Measurements from ENCODE around the gene STRIP2. TPM values are rescaled to one million over a fixed set of nuclear protein-coding genes. Genes with fewer than 3 reads are reported as not detected.
"Not testable (repeated sequence)": the region's sequence is repeated elsewhere in the genome, so short reads cannot be mapped to it uniquely, and the experiment has no call there.

STRIP2 gene
- total RNA-seq, 1 donor, result 0.42 TPM

DNA sequence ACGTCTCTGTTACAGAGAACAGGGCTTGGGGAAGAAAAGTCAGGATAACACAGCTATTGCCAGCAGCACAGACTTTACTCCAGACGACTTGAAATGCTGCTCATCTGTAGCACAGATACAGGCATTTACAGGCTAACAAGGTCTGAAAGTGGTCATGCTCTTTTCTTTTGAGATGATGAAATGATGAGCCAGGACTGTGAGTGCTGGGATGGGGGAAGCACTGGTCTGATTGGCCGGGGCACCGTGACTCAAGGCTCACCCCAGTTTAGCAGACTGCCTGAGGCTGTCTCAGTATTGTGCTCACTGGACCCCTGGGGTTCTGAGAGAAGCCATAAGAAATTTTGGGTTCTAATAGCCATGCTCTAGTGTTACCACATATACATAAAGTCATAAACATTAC lies 80.5 kb downstream of the STRIP2 start:
- H3K27me3 ChIP-seq (ENCODE audit: insufficient read depth, low read length), result no peaks in the 10 kb centered on the region
- H3K4me3 ChIP-seq (ENCODE audit: low read length), result no peak overlapping the region
- H3K9me3 ChIP-seq (ENCODE audit: low read depth, low read length), result no peaks in the 10 kb centered on the region
- no peaks in the 10 kb centered on the region for H3K4me1 ChIP-seq (ENCODE audit: insufficient read depth, low read length)

DNA sequence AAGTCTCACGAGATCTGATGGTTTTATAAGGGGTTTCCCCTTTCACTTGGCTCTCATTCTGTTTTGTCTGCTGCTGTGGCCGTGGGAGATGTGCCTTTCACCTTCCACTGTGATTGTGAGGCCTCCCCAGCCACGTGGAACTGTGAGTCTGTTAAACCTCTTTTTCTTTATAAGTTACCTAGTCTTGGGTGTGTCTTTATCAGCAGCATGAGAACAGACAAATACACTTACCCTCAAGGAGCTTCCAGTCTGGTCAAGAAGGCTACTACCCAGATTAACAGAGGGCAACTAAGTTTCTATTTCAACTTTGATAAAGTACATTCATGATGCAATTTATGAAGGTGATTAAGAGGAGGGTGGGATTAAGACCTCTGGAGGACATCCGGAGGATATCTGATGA lies 81.1 kb downstream of the STRIP2 start:
- H3K9me3 ChIP-seq (ENCODE audit: low read depth, low read length), result no peaks in the 10 kb centered on the region
- H3K4me1 ChIP-seq (ENCODE audit: insufficient read depth, low read length), result no peaks in the 10 kb centered on the region
- no peaks in the 10 kb centered on the region for H3K27me3 ChIP-seq (ENCODE audit: insufficient read depth, low read length)
- H3K4me3 ChIP-seq (ENCODE audit: low read length), result no peak overlapping the region

DNA sequence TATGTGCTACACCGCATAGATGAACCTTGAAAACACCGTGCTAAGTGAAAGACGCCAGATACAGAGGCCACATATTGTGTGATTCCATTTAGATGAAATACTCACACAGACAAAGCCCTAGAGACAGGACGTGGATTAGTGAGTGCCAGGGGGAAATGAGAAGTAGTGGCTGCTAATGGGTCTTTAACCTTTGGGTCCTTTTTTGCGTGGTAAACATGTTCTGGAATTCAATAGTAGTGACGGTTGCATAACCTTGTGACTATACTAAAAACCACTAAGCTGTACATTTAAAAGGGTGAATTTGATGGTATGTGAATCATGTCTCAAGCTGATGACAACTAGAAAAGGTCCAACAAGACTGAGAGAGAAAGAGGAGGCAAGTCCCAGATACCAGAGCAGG lies 83.7 kb downstream of the STRIP2 start:
- Histone ChIP-seq H3K4me3 (ENCODE audit: low read length) (no peak overlapping the region), H3K9me3 (ENCODE audit: low read depth, low read length) (no peaks in the 10 kb centered on the region), H3K27me3 (ENCODE audit: insufficient read depth, low read length) (no peaks in the 10 kb centered on the region), H3K4me1 (ENCODE audit: insufficient read depth, low read length) (no peaks in the 10 kb centered on the region)

DNA sequence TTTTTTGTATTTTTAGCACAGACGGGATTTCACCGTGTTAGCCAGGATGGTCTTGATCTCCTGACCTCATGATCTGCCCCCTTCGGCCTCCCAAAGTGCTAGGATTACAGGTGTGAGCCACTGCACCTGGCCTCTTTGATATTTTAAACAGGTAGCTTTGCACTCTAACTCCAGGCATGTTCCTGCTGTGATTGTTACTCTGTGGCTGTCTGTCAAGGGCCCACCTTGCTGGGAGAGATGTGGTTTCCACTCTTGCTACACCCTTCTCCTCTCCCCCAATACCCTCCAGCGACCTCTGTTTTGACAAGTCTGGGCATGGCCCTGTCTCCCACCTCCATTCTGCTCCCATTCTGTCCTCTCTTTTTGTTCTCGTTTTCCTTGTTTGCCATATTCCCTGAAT lies 85.2 kb downstream of the STRIP2 start:
- no peaks in the 10 kb centered on the region for H3K27me3 ChIP-seq (ENCODE audit: insufficient read depth, low read length)
- peaks cover 2% of the 10 kb centered on the region for H3K4me1 ChIP-seq (ENCODE audit: insufficient read depth, low read length)
- no peak overlapping the region for H3K4me3 ChIP-seq (ENCODE audit: low read length)
- H3K9me3 ChIP-seq (ENCODE audit: low read depth, low read length), result no peaks in the 10 kb centered on the region

DNA sequence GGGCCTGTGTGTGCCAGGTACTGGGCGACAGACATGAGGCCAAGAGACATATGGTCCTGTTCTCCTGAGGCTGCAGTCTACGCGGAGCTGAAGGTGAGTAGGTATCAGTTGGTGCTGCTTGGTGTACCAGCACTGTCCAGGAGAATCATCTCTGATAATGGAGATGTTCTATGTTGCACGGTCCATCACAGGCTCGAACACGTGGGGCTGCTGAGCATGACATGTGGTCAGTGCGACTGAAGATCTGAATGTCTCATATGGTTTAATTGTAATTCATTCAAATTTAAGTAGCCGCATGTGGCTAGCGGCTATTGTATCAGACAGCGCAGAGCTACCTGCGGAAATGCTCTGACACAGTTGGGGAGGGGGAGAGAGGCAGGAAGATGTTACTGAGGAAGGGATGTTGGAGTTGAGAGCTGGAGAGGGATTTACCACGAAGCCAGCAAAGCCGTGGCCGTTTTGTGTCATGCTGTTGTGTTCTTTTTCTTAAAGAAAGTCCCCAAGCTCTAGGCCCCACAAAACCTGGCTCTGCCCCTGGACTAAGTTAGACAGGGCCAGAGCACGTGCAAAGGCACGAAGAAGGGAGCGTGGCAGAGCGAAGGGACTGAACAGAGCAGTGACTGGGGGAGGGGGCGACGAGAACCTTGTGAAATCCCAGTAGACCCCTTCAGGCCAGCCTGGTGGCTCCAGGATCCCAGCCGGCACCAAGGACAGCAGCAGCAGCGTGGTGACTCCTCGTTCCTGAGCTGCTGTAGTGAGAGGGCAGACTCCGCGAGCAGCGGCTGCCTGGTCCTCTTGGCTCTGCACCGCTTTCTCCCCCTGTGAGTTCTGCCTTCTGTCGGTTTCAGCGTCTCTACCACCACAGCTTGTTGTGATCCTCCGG lies 88.1 kb downstream of the STRIP2 start:
- H3K27me3 ChIP-seq (ENCODE audit: insufficient read depth, low read length), result no peaks in the 10 kb centered on the region
- no peaks in the 10 kb centered on the region for H3K9me3 ChIP-seq (ENCODE audit: low read depth, low read length)
- H3K4me3 ChIP-seq (ENCODE audit: low read length), result no peak overlapping the region
- peaks cover 13% of the 10 kb centered on the region for H3K4me1 ChIP-seq (ENCODE audit: insufficient read depth, low read length)

DNA sequence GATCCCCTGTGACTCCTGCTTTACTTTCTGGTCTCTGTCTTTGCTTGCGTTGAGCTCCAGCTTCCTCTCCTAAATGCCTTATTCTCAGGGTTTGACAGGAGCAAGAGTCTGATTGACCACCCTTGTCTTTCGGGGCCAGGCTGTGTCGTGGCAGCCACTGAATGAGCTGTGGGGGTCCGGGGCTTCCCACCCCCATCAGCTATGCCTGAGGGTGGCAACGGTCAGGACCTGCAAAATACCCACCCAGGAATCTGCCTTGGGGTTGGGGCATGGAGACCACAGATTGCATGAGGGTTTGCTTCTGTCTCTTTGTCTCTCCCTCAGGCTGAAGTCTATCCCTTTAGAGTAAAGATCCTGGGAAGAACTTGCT lies 88.7 kb downstream of the STRIP2 start:
- no peaks in the 10 kb centered on the region for H3K9me3 ChIP-seq (ENCODE audit: low read depth, low read length)

DNA sequence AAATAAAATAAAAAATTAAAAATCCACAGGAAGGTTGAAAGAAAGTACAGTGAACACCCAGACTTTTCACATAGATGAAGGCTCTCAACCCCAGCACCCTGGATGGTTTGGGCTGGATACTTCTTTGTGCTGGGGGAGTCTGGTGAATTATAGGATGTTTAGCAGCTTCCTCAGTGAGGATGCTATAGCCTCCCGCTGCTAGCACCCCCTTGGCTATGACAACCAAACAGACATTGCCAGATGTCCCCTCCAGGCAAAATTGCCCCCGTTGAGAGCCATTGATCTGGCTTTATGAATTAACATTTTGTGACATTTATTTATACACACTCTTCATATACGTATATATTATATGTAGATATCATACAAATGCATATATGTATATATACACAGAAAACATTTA lies 89.7 kb downstream of the STRIP2 start:
- H3K9me3 ChIP-seq (ENCODE audit: low read depth, low read length), result no peaks in the 10 kb centered on the region
- H3K4me1 ChIP-seq (ENCODE audit: insufficient read depth, low read length), result peaks cover 13% of the 10 kb centered on the region
- no peaks in the 10 kb centered on the region for H3K27me3 ChIP-seq (ENCODE audit: insufficient read depth, low read length)
- no peak overlapping the region for H3K4me3 ChIP-seq (ENCODE audit: low read length)

More for the DNA sequence above, 88.7 kb downstream of the STRIP2 start:
- H3K4me1 ChIP-seq (ENCODE audit: insufficient read depth, low read length), result peaks cover 13% of the 10 kb centered on the region
- H3K4me3 ChIP-seq (ENCODE audit: low read length), result no peak overlapping the region
- H3K27me3 ChIP-seq (ENCODE audit: insufficient read depth, low read length), result no peaks in the 10 kb centered on the region

DNA sequence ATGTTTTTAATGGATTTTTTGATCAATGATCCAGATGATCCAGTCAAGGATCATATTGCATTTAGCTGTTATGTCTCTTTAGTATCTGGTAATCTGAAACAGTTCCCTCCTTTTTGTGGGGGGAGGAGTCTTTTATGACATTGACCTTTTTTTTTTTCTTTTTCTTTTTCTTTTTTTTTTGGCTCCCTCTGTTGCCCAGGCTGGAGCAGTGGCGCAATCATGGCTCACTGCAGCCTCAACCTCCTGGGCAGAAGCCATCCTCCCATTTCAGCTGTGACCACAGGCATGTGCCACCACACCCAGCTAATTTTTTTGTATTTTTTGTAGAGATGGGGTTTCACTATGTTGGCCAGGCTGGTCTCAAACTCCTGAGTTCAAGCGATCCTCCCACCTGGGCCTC lies 90.2 kb downstream of the STRIP2 start:
- not testable (repeated sequence) for H3K4me3 ChIP-seq (ENCODE audit: low read length); H3K27me3 ChIP-seq (ENCODE audit: insufficient read depth, low read length); H3K9me3 ChIP-seq (ENCODE audit: low read depth, low read length)
- peaks cover 13% of the 10 kb centered on the region for H3K4me1 ChIP-seq (ENCODE audit: insufficient read depth, low read length)

DNA sequence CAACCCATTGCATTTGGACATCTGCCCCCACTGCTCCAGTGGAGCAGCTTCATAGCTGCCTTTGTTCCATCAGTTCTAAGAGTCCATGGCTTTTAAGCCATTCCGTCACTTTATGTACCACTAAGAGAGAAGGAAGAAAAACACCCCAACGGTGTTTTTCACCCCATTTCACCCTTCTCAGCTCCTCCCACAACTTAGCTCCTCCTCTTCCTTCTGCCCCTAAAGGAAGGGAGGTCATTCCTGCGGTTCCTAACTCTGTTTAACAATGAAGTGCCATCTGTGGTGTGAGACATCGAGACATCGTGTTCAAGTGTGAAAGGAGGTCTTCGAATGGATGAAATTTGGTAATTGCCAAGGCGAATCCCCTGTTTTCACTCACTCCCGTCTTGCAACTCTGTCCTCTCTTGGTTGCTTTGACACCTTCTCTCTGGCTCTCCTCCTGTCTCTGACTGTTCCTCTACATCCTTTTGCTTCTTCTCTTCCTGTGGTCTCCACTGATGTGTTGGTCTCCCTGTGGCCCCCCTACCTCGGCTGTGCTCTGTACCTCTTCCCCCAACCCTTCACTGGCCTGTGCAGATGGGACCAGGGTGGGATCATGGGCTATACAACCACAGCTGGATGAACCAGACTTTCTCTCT lies 91.1 kb downstream of the STRIP2 start:
- peaks cover 13% of the 10 kb centered on the region for H3K4me1 ChIP-seq (ENCODE audit: insufficient read depth, low read length)
- no peaks in the 10 kb centered on the region for H3K27me3 ChIP-seq (ENCODE audit: insufficient read depth, low read length)
- H3K9me3 ChIP-seq (ENCODE audit: low read depth, low read length), result no peaks in the 10 kb centered on the region
- no peak overlapping the region for H3K4me3 ChIP-seq (ENCODE audit: low read length)

DNA sequence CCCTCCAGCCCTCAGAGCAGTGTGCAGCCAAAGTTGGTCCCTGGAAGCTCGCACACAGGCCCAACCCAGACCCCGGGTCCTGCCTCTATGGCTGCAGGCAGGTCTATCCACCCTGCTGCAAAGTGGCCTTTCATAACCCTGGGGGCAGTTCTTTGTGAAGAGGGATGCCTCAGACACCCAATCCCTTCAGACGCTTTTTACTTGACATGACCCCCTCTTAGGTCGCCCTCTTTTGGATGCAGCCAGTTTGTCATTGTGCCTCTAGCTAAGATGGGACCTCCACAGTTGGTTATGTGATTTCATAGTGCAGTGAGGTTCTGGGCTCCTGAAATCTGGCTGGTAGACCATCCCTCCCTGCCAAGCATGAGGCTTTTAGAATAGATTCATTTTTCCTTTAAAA lies 95.4 kb downstream of the STRIP2 start:
- peaks cover 11% of the 10 kb centered on the region for H3K4me1 ChIP-seq (ENCODE audit: insufficient read depth, low read length)
- no peaks in the 10 kb centered on the region for H3K9me3 ChIP-seq (ENCODE audit: low read depth, low read length)
- H3K4me3 ChIP-seq (ENCODE audit: low read length), result no peak overlapping the region
- no peaks in the 10 kb centered on the region for H3K27me3 ChIP-seq (ENCODE audit: insufficient read depth, low read length)

DNA sequence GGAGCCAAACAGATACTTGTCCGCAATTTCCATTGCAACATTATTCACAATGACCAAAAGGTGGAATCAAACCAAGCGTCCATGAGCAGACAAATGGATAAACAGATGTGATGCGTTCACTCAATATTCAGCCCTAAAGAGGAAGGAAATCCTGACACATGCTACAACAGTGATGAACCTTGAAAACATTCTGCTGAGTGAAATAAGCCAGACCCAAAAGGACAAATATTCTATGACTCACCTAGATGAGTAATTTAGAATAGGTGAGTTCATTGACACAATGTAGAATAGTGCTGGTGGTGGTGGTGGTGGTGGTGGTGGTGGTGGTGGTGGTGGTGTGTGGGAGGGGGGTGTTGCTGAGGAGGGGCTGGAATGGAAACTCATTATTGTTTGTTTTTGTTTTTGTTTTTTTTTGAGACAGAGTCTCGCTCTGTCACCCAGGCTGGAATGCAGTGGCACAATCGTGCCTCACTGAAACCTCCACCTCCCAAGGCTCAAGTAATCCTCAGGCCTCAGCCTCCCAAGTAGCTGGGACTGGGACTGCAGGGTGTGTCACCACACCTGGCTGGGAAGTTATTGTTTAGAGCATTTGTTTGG lies 96.7 kb downstream of the STRIP2 start:
- Histone ChIP-seq H3K9me3 (ENCODE audit: low read depth, low read length) (no peaks in the 10 kb centered on the region), H3K4me3 (ENCODE audit: low read length) (no peak overlapping the region), H3K4me1 (ENCODE audit: insufficient read depth, low read length) (peaks cover 8% of the 10 kb centered on the region), H3K27me3 (ENCODE audit: insufficient read depth, low read length) (no peaks in the 10 kb centered on the region)

DNA sequence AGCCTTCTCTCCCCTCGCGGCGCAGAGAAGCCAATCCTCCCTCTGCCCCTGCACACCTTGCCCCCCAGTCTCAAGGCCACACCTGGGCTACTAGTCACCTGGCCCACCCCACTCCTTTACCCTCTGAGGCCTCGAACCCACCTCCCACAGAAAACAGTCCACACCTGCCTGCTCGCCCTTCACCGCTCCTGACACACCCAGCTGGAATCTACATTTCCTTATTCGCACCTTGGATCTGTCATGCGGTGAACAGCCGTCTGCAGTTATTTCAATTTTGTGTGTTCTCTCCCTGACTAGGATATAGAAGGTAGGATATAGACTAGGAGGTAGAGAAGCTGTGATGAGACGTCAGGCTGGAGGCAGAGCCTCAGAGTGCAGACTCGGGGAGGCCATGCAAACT lies 97.5 kb downstream of the STRIP2 start:
- Histone ChIP-seq H3K9me3 (ENCODE audit: low read depth, low read length) (no peaks in the 10 kb centered on the region), H3K4me3 (ENCODE audit: low read length) (no peak overlapping the region), H3K4me1 (ENCODE audit: insufficient read depth, low read length) (peaks cover 8% of the 10 kb centered on the region), H3K27me3 (ENCODE audit: insufficient read depth, low read length) (no peaks in the 10 kb centered on the region)

DNA sequence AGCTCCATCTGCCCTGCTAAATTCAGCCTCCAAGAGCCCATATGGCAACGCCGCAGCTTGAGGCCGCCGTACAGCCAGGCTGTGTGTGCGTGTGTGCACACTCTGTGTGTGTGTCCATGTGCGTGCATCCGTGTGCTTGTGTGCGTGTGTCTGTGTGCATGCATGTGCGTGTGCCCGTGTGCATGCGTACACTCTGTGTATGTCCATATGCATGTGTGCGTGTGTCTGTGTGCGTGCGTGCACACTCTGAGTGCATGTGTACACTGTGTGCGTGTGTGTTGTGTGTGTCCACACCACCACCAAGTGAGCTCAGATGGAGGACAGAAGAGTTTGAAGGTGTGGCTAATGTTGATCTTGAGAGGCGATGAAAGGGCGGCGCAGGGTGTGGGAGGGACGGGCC lies 98.1 kb downstream of the STRIP2 start:
- Histone ChIP-seq H3K4me3 (ENCODE audit: low read length) (no peak overlapping the region), H3K9me3 (ENCODE audit: low read depth, low read length) (no peaks in the 10 kb centered on the region), H3K4me1 (ENCODE audit: insufficient read depth, low read length) (peaks cover 8% of the 10 kb centered on the region), H3K27me3 (ENCODE audit: insufficient read depth, low read length) (no peaks in the 10 kb centered on the region)

DNA sequence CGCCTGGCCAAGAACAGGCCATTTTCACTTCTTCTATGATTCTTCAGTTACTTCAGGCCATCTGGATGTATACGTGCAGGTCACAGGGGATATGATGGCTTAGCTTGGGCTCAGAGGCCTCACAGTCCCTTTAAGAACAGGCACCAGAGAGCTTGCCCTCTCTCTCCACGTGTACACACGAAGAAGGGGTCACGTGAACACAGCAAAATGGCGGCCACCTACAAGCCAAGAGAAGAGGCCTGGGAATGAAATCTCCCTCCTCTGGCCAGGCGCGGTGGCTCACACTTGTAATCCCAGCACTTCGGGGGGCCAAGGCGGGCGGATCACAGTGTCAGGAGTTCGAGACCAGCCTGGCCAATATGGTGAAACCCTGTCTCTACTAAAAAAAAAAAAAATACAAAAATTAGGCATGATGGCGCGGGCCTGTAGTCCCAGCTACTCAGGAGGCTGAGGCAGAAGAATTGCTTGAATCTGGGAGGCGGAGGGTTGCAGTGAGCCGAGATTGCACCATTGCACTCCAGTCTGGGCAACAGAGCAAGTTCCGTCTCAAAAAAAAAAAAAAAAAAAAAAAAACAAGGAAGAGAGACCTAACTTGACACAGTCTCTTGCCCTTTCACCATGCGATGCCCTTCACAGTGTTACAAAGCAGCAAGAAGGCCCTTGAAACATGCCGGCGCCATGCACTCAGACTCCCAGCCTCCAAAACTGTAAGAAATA lies 100.5 kb downstream of the STRIP2 start:
- H3K4me1 ChIP-seq (ENCODE audit: insufficient read depth, low read length); H3K4me3 ChIP-seq (ENCODE audit: low read length); H3K27me3 ChIP-seq (ENCODE audit: insufficient read depth, low read length); H3K9me3 ChIP-seq (ENCODE audit: low read depth, low read length): not testable (repeated sequence)

DNA sequence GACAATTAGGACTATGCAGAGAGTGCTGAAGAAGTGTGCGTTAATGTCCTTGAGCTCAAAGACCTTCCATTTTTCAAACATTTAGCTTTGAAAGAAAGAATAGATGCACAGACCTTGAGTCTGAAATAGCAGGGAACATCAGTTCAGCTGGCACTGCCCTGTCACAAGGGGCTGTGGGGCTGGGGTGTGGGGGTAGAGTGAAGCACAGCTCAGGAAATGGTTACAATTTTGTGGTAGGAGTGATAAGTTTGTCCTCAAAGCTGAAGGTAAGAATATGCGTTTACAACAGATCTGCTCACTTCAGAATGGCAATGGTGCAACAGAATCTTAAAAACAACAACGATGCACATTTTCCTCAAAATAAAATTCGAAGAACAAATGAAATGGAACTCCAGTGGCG lies 101.7 kb downstream of the STRIP2 start:
- H3K27me3 ChIP-seq (ENCODE audit: insufficient read depth, low read length), result no peaks in the 10 kb centered on the region
- H3K9me3 ChIP-seq (ENCODE audit: low read depth, low read length), result no peaks in the 10 kb centered on the region
- peaks cover 8% of the 10 kb centered on the region for H3K4me1 ChIP-seq (ENCODE audit: insufficient read depth, low read length)
- no peak overlapping the region for H3K4me3 ChIP-seq (ENCODE audit: low read length)

Data from mononuclear cell (primary cell).